Skeletal muscle cell (primary cell): ENCODE results near the gene MON2.

Experiments used
- DNase-seq: peaks from one replicate; pipeline ENCODE4 v3.0.0-alpha.2; 2010; ENCODE audit warnings: low read depth
- H3K4me3 ChIP-seq: 2 replicates; pipeline ENCODE4 v1.5.1; 2011; ENCODE audit warnings: low read depth, mild to moderate bottlenecking, control low read depth, low read length, moderate library complexity

The MON2 gene

DNA sequence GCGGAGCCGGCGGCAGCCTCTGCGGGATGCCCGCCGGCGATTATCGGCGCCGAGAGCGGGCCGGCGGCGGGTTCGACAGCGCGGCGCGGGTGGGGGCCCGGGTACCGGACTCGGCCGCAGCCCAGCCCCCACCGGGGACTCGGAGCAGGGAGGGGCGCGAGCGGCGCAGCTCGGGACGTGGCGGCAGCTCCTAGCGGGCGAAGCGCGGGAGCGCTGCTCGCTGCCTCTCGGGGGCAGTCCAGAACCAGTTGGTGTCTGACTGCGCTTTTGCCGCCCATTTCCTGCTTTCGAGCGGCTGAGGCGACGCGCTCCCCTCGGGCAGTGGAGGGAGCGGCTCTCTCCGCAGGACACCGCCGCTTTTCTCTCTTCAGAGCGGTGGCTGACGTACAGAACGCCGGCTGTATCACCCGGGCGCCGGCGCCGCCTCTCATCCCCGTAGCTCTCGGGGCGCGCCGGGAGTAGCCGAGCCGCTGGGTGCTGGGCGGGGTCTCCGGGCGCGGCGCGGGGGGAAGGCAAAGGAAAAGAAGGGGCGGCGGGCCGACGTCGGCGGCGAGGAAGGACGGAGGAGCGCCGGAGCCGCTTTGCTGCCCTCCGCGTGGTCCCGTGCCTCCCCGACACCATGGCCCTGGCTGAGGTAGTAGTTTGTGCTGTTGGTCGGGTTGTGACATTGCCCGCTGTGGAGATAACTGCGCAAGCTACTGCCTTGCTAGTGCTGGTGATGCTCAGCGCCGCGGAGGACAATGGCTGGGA lies 136.6 kb downstream of the MON2 start:
- peak overlapping the region; percentile 96 for H3K4me3 ChIP-seq
- peak; percentile 75 for DNase-seq

- no peak for DNase-seq
- H3K4me3 ChIP-seq: peak overlapping the region; percentile 96
These were observed 137.1 kb downstream of the MON2 start for GRCh38 chr12:62603811-62604098.

DNA sequence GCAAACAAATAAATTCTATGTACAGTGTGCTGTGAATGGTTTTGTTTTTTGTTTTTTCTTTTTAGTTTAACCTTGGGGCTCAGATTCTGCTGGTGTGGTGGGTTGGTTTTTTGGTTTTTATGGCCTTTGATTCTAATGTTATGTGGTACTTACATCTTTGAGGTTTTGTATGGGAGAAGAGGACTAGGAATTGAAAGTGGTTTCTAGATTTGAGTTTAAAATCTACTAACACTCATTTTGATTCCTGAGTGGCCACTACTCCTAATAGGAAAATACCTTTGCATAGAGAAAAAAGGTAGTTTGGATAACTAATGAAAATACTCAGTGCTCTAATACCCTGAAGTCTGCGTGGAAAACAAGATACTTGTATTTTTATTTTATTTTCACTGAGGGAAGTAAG lies 137.7 kb downstream of the MON2 start:
- no peak for DNase-seq

GRCh38 chr12:62604871-62605270 lies 138.2 kb downstream of the MON2 start:
- H3K4me3 ChIP-seq: peak overlapping the region; percentile 96
- no peak for DNase-seq

More for the DNA sequence above, 137.7 kb downstream of the MON2 start:
- peak overlapping the region; percentile 96 for H3K4me3 ChIP-seq

DNA sequence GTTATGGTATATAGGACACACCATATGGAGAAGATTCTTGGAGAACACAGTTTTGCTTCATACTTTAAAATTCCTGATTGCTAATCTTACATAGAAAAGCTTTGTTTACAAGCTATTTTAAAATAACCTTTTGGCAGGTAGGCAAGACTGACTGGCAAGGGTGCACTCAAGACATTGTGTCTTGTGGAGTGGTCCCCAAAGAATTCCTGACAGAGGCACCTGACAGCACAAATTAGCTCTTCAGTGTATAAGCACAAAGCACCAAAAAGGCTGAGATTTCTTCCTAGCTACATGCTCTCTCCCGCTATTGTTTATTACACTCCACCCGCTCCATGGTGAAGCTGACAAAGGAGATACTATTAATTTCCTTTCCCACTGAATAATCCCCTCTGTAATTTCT lies 139.4 kb downstream of the MON2 start:
- H3K4me3 ChIP-seq: no peak overlapping the region
- DNase-seq: no peak

DNA sequence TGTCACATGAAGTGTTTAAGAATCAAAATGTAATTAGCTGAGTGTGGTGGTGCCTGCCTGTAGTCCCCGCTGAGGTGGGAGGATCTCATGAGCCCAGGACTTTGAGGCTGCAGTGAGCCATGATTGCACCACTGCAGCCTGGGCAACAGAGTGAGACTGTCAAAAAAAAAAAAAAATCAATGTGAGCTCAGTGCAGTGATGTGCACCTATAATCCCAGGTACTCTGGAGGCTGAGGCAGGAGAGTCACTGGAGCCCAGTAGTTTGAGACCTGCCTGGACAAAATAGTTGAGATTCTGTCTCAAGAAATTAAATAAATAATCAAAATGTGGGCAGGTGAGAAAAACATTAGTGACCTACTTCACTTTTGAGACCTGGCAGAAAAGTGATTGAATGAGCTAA lies 140.0 kb downstream of the MON2 start:
- no peak for DNase-seq
- no peak overlapping the region for H3K4me3 ChIP-seq

DNA sequence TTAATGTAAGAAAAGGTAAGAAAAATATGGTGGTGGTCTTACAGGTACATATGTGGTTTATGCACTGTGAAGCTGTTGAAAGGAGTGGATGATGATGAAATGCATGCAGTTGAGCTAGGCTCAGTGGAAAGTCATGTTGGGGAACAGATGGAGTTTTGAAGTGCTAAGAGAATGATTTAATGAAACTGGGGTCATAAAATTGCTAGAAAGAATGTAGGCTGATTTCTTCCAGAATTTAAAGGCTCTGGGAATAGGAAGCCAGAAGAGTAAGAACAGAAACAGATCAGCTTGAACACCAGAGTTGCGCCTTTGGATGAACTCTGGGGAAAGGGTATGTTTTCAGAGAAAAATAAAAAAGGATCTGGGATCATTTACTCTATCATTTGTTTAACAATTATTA lies 146.5 kb downstream of the MON2 start:
- DNase-seq: no peak
- no peak overlapping the region for H3K4me3 ChIP-seq

- H3K4me3 ChIP-seq: no peak overlapping the region
- no peak for DNase-seq
These were observed 151.7 kb downstream of the MON2 start for GRCh38 chr12:62618319-62618718.

DNA sequence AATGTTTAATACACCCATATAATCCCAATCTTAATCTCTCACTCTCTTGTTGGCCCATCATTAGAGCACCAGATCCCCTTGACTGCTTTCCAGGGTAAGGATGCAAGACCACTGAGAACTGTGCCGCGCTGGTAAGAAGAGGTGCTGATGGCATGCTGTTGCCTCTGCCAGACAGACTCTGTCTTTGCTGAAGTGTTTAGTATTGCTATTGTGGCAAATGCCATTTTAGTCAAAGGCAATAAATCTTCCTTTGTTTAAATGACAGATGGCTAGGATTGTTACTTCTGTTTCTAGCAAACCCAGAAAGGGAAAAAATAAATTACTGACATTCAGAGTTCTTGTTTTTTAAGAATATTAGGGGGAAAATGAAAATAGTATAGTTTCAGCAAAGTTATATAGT lies 152.3 kb downstream of the MON2 start:
- H3K4me3 ChIP-seq: no peak overlapping the region
- no peak for DNase-seq

DNA sequence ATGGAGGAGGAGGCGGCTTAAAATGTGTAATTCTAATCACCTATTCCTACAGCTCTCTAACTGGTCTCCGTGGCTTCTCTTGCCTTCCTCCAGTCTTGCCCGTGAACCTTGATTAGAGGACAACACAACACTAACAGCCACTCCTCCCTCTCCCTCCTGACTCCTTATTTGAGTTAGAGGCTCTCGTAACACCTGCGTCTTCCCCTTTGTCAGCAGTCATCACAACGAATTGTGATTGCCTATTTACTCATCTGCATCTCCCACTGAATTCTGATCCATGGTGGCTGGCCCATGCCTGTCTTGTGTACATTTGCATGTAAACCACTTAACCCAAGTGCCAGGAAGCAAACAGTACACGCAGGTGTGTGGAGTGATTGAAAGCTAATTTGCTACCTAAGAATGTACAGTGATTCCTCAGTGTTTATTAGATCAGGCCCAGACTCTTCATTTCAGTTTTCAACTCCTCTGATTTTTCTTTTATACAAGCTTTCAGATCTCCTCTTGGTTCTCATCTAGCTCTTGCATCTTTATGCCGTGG lies 154.5 kb downstream of the MON2 start:
- H3K4me3 ChIP-seq: no peak overlapping the region
- no peak for DNase-seq

DNA sequence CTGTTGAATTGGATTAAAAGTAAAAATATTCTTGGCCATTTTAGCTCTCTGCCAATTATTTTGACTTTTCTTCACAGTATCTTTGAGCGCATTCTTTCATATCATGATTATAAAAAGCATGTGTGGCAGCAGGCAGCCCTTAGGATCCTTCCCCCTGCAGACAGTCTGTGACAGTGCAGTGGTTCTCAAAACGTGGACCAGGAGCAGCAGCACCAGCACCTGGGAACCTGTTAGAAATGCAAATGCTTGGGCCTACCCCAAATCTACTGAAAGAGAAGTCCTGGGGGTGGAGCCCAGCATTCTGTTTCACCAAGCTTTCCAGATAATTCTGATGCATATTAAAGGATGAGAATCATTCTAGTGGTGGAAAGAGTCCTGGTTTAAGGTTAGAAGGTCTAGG lies 155.6 kb downstream of the MON2 start:
- H3K4me3 ChIP-seq: no peak overlapping the region
- no peak for DNase-seq

DNA sequence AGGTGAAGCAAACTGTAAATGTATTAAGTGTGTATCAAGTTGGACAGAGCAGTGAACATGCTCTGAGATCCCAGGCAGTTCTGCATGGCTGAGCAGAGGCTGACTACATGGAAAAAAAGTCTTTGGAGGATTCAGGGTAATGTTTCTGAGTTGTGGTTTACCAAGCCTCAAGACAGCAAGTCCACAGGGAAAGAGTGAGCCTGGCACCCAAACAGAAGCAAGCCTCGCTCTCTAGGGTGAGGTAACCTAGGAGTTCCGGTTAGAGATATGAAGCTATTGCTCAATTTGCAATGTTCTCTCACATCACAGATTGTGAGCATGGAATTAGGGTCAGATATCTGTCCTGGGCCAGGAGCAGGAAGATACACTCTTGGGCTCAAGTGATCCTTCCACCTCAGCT lies 158.6 kb downstream of the MON2 start:
- no peak for DNase-seq

GRCh38 chr12:62627181-62627580 lies 160.6 kb downstream of the MON2 start:
- DNase-seq: no peak
- H3K4me3 ChIP-seq: no peak overlapping the region

More for the DNA sequence above, 158.6 kb downstream of the MON2 start:
- H3K4me3 ChIP-seq: no peak overlapping the region

DNA sequence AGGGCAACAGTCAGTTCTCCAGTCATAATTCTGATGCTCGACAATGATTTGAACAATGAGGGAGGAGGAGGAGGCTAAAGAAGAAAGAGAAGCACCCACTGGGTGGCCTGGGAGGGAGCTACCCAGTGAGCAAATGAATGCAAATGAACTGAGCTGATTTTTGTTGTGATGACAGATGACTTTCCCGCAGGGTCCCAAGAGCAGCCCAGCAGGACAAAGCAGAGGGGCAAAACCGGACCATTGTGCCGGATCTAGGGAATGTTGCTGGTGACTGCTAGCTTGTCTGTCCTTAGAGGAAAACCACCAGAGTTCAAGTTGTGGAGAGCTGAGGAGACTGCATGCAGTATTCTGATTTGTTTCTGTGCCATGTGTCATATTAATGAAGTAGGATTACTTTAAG lies 162.8 kb downstream of the MON2 start:
- no peak for DNase-seq
- no peak overlapping the region for H3K4me3 ChIP-seq

GRCh38 chr12:62629971-62630739 lies 163.5 kb downstream of the MON2 start:
- H3K4me3 ChIP-seq: no peak overlapping the region
- DNase-seq: no peak

- peak overlapping the region; percentile 52 for H3K4me3 ChIP-seq
- peak; percentile 53 for DNase-seq
These were observed 165.1 kb downstream of the MON2 start for GRCh38 chr12:62631471-62632410.

DNA sequence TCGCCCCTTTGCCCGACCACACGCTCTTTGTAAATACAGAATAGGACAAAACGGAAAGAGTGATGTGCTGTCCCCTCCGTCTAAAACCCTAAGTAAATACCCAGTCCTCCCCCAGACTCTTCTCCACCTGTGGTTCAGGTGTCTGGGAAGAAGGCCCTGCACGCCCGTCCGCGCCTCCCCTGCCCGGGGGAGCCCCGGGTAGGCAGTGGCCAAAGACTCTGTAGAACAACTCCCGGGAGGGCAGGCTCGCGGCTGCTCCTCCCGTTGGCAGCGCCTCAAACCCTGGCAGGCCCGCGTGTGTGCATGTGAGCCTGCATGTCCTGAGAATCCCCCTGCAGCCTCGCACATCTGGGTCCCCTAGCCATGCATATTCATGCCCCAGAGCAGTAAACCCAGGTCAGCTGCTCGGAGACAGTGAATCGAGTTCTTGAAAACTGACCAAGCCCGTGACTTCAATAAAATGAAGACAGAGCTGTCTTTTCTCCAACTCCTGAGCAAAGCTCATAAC lies 165.8 kb downstream of the MON2 start:
- peak overlapping the region; percentile 52 for H3K4me3 ChIP-seq
- no peak for DNase-seq

DNA sequence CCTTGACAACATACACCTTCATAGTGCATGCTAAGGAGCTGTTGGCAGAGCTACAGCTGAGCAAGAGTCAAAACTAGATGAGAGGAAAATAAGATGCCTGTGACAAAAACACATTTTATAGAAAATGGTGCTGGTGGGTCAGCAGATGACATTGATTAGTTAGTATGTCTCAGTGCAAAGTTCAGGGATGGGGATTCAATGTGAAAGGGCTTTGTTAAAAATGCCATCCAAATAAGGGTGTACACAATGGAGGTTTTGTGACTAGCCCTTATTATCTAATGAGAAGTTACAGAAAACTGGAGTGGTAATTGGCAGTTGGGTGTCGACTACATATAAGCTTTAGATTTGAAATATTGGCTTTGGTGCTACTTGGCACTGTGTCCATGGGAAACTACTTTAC lies 169.0 kb downstream of the MON2 start:
- no peak overlapping the region for H3K4me3 ChIP-seq
- no peak for DNase-seq

- DNase-seq: no peak
- H3K4me3 ChIP-seq: no peak overlapping the region
These were observed 171.1 kb downstream of the MON2 start for GRCh38 chr12:62637679-62638078.
